GM23338 (cell line): ENCODE results near the gene LEO1. TPM values are rescaled to one million over a fixed set of nuclear protein-coding genes. Genes with fewer than 3 reads are reported as not detected.
"Not testable (repeated sequence)": the region's sequence is repeated elsewhere in the genome, so short reads cannot be mapped to it uniquely, and the experiment has no call there.

ENCODE experiments used
- ATAC-seq: fragments of 200-7000 bp; cut with Tn5 transposase; 3 replicates; pipeline ENCODE4 v1.9.1; 2020
- DNase-seq: peaks from one replicate; pipeline ENCODE4 v3.0.0-alpha.2; 2015; ENCODE audit warnings: low spot score
- H2AFZ ChIP-seq: fragments of 200-600 bp; sonication (generic); 2 replicates; pipeline ENCODE4 v1.8.0; 2016; ENCODE audit warnings: antibody characterized with exemption, mild to moderate bottlenecking, moderate library complexity
- H3F3A ChIP-seq: fragments of 200-600 bp; sonication (generic); replicated peaks from 2 replicates; pipeline ENCODE4 v1.8.0; 2017; ENCODE audit warnings: antibody characterized with exemption, mixed run types, low read depth
- H3K27ac ChIP-seq: fragments of 200-600 bp; sonication (generic); 2 replicates; pipeline ENCODE4 v1.6.1; 2016; ENCODE audit warnings: low read depth
- H3K27me3 ChIP-seq: fragments of 200-600 bp; sonication (generic); 2 replicates; pipeline ENCODE4 v1.8.0; 2016; ENCODE audit warnings: mild to moderate bottlenecking, mixed run types, moderate library complexity; ENCODE audit not compliant: insufficient read depth
- H3K36me3 ChIP-seq: fragments of 200-600 bp; sonication (generic); 2 replicates; pipeline ENCODE4 v1.8.0; 2016; ENCODE audit warnings: mild to moderate bottlenecking; ENCODE audit not compliant: insufficient read depth
- H3K4me1 ChIP-seq: fragments of 200-600 bp; sonication (generic); 2 replicates; pipeline ENCODE4 v1.8.0; 2016; ENCODE audit warnings: mild to moderate bottlenecking, moderate library complexity; ENCODE audit not compliant: insufficient read depth
- H3K4me2 ChIP-seq: fragments of 200-600 bp; sonication (generic); 2 replicates; pipeline ENCODE4 v1.7.1; 2017; ENCODE audit warnings: mixed run types
- H3K4me3 ChIP-seq: fragments of 200-600 bp; sonication (generic); 2 replicates; pipeline ENCODE4 v1.6.1; 2016; ENCODE audit warnings: mixed run types
- H3K79me2 ChIP-seq: fragments of 200-600 bp; sonication (generic); replicated peaks from 2 replicates; pipeline ENCODE4 v1.8.0; 2017; ENCODE audit warnings: mild to moderate bottlenecking; ENCODE audit not compliant: insufficient read depth
- H3K9me2 ChIP-seq: fragments of 200-600 bp; sonication (generic); 2 replicates; pipeline ENCODE4 v1.8.0; 2017; ENCODE audit not compliant: insufficient read depth
- H4K20me1 ChIP-seq: fragments of 200-600 bp; sonication (generic); replicated peaks from 2 replicates; pipeline ENCODE4 v1.8.0; 2017; ENCODE audit warnings: mild to moderate bottlenecking; ENCODE audit not compliant: insufficient read depth
- H3K27ac Mint-ChIP-seq: 2 replicates; pipeline ENCODE4 v1.8.0; 2020; ENCODE audit warnings: inconsistent platforms, mild to moderate bottlenecking, moderate library complexity, mixed read lengths
- H3K27me3 Mint-ChIP-seq: 3 replicates; pipeline ENCODE4 v1.8.0; 2022; ENCODE audit warnings: low read depth, mild to moderate bottlenecking, moderate library complexity, mixed read lengths, inconsistent platforms; ENCODE audit not compliant: insufficient read depth, poor library complexity
- H3K36me3 Mint-ChIP-seq: 3 replicates; pipeline ENCODE4 v1.8.0; 2021; ENCODE audit warnings: low read depth, mild to moderate bottlenecking, inconsistent platforms, moderate library complexity, mixed read lengths
- H3K4me1 Mint-ChIP-seq: 3 replicates; pipeline ENCODE4 v1.8.0; 2020; ENCODE audit warnings: mild to moderate bottlenecking, inconsistent platforms, mixed read lengths
- H3K4me3 Mint-ChIP-seq: 3 replicates; pipeline ENCODE4 v1.8.0; 2021; ENCODE audit warnings: moderate library complexity, mild to moderate bottlenecking, inconsistent platforms, mixed read lengths
- H3K9me3 Mint-ChIP-seq: 3 replicates; pipeline ENCODE4 v1.8.0; 2020; ENCODE audit warnings: moderate library complexity, mild to moderate bottlenecking, inconsistent platforms, mixed read lengths
- CREB1 ChIP-seq: fragments of 250-450 bp; sonication (Bioruptor Pico); IDR thresholded peaks from 2 replicates; pipeline ENCODE4 v1.5.0; 2020; ENCODE audit warnings: low read depth, mild to moderate bottlenecking, moderate library complexity
- ETS1 ChIP-seq: IDR thresholded peaks from 2 replicates; pipeline ENCODE4 v1.6.1; 2016; ENCODE audit warnings: antibody characterized with exemption
- JUNB ChIP-seq: IDR thresholded peaks from one replicate; pipeline ENCODE4 v1.6.1; 2016; ENCODE audit warnings: antibody characterized with exemption; ENCODE audit not compliant: unreplicated experiment
- POLR2AphosphoS5 ChIP-seq: IDR thresholded peaks from 2 replicates; pipeline ENCODE4 v1.6.1; 2016; ENCODE audit warnings: antibody characterized with exemption, low read depth
- REST ChIP-seq: IDR thresholded peaks from one replicate; pipeline ENCODE4 v1.6.1; 2018; ENCODE audit warnings: antibody characterized with exemption; ENCODE audit not compliant: unreplicated experiment
- ZNF462 ChIP-seq: fragments of 250-450 bp; sonication (Bioruptor Pico); IDR thresholded peaks from 2 replicates; pipeline ENCODE4 v1.5.0; 2020; ENCODE audit warnings: mild to moderate bottlenecking, moderate library complexity
- polyA plus RNA-seq: library from polyadenylated mRNA; unstranded; fragments of >200 nt; fragmentation: Nextera tagmentation; extraction: Ambion mirVana; gene quantifications from 2 replicates; pipeline ENCODE4 v1.2.1, GENCODE V29; 2016
- total RNA-seq: library from RNA; depleted of rRNA; stranded (reverse); fragments of >200 nt; shearing (Covaris generic); gene quantifications from 2 replicates; pipeline ENCODE4 v1.2.3, GENCODE V29; 2014

The LEO1 gene
- total and polyA plus RNA-seq, 2 experiments from 2014 or later = 41.4 to 55.6 TPM

GRCh38 chr15:52004806-52005205, 33.2 kb upstream of the LEO1 start (continued):
- TF ChIP-seq CREB1 = no peak
- no peak for TF ChIP-seq ETS1
- no peak for TF ChIP-seq JUNB

GRCh38 chr15:52003710-52004109, 32.1 kb upstream of the LEO1 start:
- Histone ChIP-seq H3K9me2 (no peaks in the 10 kb centered on the region), H3K4me2 (no peak overlapping the region), H4K20me1 (no peaks in the 10 kb centered on the region), H3K36me3 (no peaks in the 10 kb centered on the region), H3K4me3 (no peak overlapping the region), H3K27ac (no peak overlapping the region), H3K79me2 (no peaks in the 10 kb centered on the region), H3K4me1 (no peaks in the 10 kb centered on the region), H3K27me3 (no peaks in the 10 kb centered on the region), H2AFZ (no peak overlapping the region), H3F3A (no peaks in the 10 kb centered on the region)
- no peaks in the 10 kb centered on the region for H3K36me3 Mint-ChIP-seq
- peaks cover 2% of the 10 kb centered on the region; the same call in 1 of the 3 replicates for H3K9me3 Mint-ChIP-seq
- H3K27me3 Mint-ChIP-seq = peaks cover 4% of the 10 kb centered on the region
- ATAC-seq = no peak
- no peak overlapping the region for H3K27ac Mint-ChIP-seq
- no peak for TF ChIP-seq POLR2AphosphoS5
- TF ChIP-seq ZNF462 (CRISPR knock-in tag) = no peak
- TF ChIP-seq JUNB = no peak
- no peak for TF ChIP-seq REST
- H3K4me1 Mint-ChIP-seq = no peaks in the 10 kb centered on the region
- H3K4me3 Mint-ChIP-seq = no peak overlapping the region
- no peak for DNase-seq

DNA sequence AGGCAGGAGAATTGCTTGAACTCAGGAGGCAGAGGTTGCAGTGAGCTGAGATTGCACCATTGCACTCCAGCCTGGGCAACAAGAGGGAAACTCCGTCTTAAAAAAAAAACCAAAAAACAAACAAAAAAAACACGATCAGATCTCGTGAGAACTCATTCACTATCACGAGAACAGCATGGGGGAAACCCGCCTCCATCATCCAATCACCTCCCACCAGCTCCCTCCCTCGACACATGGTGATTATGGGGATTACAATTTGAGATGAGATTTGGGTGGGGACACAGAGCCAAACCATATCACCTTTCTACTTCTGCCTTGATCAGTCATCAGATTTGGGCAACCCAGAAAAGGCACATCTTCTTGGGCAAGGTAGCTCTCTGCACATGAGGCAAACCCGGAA, 31.5 kb upstream of the LEO1 start:
- H3K4me1 Mint-ChIP-seq, H3F3A ChIP-seq, H3K4me1 ChIP-seq, H2AFZ ChIP-seq, H3K79me2 ChIP-seq, H3K27me3 ChIP-seq, H3K36me3 Mint-ChIP-seq, H3K27me3 Mint-ChIP-seq, H3K27ac ChIP-seq, H3K36me3 ChIP-seq, H4K20me1 ChIP-seq, H3K9me2 ChIP-seq, H3K9me3 Mint-ChIP-seq, H3K4me2 ChIP-seq, H3K4me3 Mint-ChIP-seq, DNase-seq, ATAC-seq, H3K27ac Mint-ChIP-seq, H3K4me3 ChIP-seq: not testable (repeated sequence)
